ENCODE data around the gene CLIC5.

CLIC5 gene

DNA sequence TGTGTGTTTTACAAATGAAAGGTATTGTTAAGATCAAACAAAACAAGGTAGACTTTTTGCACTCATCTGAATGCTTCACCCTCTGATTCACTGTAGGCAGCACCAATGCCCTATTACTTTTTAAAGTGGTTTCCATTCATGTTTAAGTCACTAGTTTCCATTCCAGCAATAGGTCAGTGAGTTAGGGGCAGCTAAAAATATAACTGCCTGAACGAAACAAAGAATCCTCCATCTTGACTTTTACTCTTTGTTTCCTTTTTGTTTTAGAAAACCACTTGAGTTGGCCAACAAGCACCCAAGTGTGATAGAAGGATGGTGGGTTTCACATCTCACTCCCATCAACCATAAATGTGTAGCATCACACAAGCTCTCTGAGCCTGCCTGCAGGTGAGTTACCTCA lies 25.5 kb downstream of the CLIC5 start:
- FAIRE-seq, result no peak

DNA sequence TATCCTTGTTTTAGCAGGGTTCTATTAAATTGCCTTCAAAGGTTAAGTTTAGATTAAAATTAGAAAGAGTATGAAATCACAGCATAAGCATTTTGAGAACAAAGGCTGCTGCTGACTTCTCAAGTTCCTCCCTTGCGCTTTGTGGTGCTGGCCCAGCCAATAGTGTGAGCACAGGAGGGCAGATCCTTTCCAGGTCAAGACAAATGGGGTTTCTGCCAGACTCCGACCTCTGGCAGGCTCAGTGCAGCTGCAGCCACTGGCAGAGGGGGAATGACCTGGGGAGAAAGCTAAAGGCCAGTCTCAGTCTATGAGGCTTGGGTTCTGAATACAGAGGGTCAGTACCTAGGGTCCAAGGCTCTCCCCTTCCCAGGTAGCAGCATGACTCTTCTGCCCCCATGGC lies 27.0 kb downstream of the CLIC5 start:
- no peak for FAIRE-seq

DNA sequence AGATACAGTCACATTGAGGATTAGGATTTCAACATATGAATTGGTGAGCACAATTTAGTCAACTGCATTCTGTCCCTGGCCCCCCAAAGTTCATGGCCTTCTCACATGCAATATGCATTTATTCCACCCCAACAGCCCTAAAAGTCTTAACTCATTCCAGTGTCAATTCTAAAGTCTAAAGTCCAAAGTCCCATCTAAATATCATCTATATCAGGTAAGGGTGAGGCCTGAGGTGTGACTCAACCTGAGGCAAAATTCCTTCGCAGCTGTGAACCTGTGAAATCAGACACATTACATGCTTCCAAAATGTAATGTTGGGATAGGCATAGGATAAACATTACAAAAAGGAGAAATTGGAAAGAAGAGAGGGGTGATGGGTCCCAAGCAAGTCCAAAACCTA lies 27.8 kb downstream of the CLIC5 start:
- no peak for FAIRE-seq

DNA sequence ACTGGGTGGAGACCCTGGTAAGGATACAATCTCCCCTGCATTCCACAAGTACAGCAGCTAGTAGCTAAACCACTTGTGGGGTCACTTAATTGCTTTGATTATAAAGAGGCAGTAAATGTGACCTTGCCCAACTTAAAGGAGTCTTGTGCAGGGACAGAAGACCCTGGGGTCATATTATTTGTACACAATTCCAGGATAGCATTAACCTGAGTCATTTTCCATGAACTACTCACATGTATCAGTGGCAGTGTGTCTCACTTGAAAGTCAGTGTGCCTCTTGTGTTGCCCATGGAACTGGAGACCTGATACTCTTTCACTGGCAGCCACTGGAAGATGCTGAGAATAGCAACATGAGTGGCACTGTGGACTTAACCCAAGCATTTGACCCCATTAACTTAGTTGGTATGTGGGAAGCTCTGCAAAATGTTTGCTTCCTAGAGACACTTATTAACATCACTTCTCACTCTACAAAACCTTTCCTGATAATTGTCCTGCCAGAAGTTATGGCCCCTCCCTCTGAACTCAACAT lies 28.9 kb downstream of the CLIC5 start:
- no peak for FAIRE-seq

DNA sequence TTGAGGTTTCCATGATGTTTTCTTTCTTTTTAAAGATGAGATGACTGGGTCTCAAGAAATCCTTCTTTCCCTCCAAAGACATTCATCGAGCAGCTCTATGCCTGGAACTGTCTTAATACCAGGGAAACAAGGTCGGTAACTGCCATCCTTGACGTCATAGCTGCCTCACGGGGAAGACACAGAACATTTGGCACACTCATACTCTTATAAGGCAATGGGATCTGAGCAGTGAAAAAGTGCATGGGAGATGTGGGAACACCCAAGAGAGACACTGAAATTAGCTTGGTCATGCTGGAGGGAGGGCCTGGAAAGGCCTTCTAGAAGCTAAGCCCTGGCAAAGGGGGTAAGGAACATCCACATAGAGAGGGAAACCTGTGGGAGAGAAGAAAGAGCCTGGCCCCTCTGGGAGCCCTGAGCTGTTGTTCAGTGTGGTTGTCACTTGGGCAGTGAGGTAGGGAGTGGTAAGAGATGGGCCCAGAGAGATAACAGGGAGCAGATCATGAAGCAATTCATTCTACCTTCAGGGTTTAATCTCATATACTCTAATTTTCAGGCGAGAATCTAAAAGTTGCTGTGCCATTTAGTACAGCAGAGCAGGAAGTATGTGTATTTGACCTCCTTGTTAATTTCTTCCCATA lies 30.8 kb downstream of the CLIC5 start:
- no peak for FAIRE-seq

DNA sequence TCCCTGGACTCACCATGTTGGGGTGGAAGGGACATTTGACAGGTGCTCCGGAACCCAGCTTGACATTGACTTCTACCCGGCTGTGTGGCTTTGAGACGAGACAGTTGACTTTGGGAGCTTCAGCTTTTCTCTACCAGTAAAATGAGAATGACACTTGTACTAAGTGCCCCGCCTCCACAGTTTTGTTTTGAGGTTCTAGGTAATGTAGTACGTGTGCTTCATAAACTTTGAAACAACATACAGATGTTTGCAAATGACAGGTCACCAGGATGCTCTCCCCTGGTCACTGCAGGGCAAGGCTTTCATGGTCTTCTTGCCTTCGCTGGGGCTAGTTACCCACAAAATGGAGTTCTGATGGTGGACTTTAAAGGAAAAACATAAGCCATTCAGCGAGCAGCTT lies 31.3 kb downstream of the CLIC5 start:
- no peak for FAIRE-seq

DNA sequence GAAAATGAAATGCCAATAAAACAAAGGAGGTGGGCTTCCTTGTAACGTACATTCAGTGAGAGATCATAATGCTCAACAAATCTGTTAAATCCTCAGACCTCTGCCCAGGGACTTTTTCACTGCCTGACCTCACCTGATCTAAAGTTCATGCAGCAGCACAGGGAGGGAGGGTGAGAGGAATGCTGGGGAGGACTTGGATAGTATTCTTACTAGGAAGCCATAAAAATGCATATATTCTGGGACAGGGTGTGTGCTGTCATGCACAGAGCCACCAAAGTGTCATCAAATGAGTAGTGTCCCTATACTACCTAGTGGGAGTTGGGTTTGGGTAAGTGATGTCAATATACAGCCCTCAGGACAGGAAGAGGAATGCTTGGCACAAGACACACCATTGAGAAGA lies 32.6 kb downstream of the CLIC5 start:
- no peak for FAIRE-seq

DNA sequence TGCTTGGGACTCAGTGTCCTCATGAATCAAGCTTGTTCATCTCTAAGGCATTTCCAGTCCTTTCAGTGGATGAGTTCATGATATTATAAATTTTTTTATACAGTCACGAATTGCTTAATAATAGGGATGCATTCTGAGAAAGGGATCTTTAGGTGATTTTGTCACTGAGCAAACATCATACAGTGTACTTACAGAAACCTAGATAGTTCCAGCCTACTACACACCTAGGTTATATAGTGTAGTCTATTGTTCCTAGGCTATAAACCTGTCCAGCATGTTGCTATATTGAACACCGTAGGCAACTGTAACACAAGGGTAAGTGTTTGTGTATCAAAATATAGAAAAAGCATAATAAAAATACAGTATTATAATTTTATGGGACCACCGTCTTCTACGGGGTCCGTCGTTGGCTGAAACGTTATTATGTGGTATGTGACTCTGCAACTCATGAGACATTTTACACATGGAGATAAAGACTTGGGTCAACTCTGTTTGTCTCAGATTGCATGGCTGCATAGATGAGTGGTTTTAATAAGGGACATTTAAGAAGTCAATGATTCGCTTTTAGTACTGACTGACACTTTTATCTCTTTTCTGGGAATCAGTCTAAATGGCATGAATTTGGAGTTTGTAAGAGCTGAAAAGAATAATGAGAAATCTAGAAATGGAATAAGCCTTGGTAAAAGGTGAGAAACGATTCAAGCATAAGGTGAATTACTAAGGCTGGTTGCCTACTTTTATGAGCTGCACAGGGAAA lies 33.2 kb downstream of the CLIC5 start:
- FAIRE-seq, result no peak

DNA sequence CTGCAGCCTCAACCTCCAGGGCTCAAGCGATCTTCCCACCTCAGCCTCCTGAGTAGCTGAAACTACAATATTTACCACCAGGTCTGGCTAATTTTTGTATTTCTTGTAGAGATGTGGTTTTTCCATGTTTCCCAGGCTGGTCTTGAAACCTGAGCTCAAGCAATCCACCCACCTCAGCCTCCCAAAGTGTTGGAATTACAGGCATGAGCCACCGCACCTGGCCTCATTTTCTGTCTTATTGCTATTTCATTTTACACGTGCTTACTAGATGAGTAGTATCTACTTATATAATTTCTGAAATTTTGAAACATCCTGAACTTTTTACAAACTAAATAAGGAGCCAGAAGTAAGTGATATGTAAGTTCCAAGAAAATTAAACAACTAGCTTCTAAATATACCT lies 34.6 kb downstream of the CLIC5 start:
- FAIRE-seq, result no peak

DNA sequence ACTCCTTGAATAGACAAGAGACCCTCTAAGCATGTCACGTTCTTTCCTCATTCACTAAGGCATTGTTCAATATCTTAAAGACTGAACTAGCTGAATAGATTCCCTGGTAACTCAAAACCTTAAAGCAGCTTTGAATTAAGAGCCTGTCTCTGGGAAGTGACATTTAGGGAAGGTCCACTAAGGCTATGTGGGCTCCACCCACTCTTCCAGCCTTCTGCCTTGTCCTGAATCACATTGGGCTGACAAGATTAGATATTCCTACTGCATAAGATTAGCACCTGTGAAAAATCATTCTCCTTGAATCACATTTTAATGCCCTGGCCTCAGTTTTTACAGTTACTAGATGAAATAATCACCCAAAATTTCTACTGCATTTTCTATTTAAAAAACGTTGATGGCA lies 36.3 kb downstream of the CLIC5 start:
- FAIRE-seq, result no peak

DNA sequence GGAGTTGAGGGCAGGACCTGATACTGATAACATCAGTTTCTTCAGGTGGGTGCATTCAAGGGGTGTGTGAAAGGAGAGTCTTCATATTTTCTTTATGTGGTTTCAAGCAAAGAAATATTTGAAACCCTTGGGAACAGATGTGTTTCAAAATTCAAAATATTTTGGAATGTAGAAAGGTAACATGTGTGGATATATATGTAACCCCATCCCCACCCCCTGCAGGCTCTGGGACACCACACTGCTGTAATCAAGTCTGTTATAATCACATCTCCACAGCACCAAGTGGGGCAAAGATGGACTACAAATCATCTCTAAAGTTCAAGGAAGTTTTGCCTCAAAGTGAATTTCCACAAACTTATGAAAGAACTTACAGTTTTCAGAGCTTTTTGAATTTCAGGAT lies 41.1 kb downstream of the CLIC5 start:
- no peak for FAIRE-seq

DNA sequence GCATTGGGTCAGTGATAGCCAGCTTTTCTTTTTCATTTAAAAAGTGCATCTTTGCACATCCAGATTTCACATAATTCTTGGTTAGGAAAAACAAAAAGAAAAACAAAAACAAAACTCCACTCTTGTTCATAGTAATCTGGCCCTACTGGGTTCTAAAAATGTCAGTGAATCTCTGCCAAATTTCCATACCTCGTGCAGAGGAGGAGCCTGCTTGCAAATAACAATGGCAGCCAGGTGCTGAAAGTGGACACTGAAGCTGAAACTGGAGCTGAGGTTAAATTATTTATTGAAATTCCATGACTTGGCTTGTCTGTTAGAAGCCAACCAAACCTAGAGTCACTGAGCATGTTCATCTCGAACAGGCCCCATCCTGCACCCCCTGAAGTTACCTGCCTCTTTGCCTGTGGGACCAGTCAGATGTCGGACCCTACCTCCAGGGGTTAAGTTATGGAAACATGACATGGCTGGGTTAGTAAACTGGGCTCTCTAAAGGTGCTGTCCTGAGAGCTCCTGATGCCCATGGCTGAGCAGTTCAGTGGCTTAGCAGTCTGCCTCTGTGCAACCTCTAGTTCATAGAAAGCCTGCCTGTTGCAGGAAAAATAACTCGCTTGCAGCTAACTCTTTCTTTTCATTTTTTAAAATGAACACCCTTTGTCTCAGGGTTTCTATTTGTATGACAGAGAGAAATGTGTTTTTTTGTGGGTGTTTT lies 42.7 kb downstream of the CLIC5 start:
- FAIRE-seq, result no peak

DNA sequence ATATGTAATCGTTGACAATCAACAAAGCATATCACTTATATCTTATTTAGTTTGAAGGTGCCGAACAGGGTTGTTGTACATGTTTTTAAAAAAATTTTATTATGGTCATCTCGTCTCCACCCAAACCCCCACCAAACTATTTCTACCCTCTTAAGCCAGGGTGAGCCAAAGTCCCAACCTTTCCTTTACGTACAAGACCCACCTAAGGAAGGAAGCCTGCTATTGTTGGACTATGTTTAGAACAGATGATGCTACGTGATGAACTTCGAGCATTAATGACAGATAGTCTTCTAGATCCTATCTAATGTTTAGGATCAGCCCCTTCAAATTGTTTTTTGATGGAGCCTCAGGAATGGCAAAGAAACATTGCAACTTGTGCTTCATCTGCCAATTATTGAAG lies 44.4 kb downstream of the CLIC5 start:
- no peak for FAIRE-seq

DNA sequence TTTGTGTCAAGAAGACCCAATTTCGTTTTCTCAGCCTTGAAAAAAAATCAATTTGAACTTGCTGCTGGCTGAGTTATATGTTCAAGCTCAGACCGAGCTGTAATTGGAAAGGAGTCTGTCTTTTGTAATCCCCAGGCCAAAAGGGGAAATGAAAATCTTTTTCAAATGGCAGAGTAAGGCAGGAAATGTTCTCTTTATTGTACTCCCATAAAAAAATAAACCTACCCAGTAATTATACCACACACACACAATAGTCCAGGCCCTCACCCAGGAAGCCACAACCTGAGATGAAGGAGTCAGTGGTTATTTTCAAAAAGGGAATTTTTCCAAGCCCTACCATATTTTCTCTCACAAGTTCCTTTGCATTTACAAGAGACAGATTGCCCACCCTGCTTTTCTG lies 45.3 kb downstream of the CLIC5 start:
- no peak for FAIRE-seq

DNA sequence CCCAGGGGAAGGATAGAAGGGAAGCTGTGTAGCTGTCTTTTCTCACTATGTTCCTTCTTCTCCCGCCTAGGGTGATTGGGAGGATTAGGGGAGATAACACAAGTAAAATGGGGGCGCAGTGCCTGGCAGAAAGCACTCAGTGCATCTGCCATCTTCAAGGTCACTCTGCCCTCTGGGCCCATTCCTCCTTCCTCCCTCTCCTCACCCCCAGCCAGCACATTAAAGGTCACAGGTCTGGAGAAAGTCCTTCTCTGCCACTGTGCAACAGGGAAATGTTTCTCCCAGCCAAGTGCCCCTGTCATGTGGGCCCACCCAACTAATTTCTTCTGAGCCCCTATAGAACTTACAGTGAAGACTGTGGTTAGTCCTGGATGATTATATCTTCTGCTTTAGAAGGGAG lies 45.8 kb downstream of the CLIC5 start:
- no peak for FAIRE-seq

DNA sequence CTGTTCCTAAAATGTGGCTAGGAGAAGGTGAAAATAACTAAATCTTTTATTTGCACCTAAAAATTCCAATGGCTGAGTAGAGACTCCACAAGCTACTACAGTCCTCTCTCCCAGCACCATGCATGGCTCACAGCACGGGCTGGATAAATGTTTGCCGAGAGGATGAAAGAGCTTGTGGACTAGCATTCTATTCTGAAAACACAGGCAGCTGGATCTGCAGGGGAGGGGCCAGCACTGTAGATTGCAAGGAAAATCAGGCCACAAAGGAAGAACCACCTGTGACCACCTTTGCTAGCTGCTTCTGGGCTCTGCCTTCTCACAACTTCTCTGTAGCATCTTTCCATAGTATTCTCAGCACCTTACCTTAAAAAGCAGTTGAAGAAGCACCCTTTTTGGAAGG lies 46.6 kb downstream of the CLIC5 start:
- FAIRE-seq, result no peak

DNA sequence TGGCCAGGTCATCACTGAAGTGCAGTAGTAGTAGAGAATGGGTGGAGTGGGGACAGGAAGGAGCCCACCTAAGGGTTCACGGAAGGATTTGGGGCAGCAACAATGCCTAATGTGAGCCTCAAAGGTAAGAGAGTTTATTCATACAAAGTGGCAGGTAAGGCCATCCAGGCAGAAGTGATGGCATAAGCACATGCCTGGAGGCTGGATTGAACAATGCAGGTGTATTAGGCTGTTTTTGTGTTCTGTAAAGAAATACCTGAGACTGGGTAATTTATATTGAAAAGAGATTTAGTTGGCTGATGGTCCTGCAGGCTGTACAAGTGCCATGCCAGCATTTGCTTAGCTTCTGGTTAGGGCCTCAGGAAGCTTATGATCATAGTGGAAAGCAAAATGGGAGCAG lies 48.3 kb downstream of the CLIC5 start:
- no peak for FAIRE-seq

DNA sequence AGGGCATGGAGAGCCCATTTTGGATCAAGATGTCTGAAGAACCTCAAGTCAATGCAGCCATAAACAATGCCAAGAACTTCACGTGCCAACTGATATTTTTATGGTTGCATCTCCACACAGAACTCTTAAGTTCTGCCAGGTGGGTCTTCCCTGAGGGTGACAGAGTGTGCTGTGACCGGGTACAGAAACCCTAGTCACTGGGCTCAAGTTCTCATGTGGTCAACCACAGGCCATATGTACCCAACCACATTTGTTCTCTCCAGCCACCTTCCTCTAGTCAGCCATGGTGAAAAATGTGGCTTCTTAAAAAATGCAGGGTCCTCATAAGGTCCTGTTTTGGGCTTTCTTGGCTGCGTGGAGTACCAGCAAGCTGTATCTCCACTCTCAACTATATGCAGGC lies 48.9 kb downstream of the CLIC5 start:
- FAIRE-seq, result no peak

DNA sequence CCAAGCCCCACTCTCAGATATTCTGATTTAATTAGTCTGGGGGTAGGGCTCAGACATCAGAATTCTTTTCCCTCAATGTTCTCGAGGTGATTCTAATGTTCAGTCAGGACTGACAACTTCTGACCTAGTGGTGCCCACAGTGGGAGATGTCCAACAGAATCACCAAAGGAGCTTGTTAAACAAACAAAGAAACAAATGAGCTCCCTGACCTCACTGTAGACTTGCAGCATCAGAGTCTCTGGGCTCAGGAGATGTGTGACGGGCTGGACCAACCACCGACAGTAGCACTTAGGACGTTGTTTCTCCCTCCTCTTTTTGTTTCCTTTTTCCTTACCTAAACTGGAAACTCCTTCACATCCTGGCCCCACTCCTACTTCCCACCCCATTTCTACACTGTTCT lies 49.3 kb downstream of the CLIC5 start:
- FAIRE-seq, result no peak

DNA sequence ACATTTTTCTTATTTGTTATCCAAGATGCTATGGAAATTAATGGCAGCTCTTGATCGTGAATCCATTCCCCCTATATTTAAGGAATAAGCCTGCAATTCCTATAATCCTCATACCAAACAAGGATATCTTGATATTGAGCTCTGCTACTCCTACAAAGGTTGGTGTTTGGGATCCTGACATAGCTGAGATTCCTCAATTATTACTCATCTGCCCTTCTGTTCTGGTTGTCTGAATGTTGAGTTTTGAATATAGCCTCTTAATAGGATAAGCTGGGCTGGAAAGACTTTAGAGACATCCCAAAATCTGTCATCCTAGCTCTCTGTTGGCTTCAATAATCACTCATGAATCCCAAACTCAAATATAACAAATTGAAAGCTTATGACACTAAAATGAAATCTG lies 49.9 kb downstream of the CLIC5 start:
- no peak for FAIRE-seq

DNA sequence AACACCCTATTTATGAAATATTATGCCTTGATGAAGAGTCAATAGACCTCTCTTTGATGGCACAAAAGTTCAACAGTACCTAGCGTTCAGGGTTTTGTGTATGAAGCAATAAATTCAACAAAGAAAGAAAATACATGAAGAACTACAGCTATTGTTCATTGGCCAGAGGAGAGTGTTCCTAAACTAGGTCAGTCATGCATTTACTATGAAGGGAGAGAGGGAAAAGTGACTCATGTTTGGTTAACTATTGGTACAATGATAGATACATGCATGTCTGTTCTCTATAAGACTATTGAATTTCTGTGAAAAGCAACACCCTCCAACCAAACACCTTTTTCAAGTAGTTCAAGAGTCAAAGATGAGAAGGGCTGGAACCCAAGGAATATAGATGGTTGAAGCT lies 50.7 kb downstream of the CLIC5 start:
- FAIRE-seq, result no peak

DNA sequence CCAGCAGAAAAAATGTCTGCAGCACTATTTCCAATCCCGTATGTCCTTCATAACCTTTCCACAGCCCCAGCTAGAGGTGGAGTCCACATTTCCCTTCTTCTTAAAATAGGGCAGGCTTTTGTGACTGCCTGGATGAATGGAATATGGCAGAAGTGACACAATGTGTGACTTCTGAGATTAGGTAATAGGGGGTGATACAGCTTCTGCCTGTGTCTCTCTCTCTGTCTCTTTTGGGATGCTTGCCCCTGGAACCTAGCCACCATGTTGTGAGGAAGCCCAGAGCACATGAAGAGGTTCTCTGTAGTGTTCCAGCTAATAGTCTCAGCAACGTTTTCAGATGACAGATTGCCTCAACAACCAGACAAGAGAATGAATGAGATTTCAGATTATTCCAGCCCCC lies 51.4 kb downstream of the CLIC5 start:
- FAIRE-seq, result no peak

DNA sequence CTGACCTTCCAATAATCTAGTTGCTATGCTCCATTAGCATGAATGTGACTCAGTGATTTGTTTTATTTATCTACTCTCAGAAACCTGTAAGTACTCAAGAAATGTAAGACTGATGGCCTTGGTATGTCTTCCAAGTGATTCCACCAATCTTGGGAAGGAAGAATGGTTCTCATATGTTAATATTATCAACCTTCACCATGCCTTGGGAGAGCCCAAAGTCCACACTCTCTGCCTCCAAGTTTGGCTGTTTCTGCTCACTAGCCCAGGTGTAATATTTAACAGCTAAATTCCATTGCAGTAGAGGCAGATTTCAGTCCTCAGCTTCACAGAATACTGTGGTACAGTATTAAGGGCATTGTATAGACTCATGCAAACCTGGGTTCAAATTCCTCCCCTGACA lies 51.8 kb downstream of the CLIC5 start:
- FAIRE-seq, result no peak

DNA sequence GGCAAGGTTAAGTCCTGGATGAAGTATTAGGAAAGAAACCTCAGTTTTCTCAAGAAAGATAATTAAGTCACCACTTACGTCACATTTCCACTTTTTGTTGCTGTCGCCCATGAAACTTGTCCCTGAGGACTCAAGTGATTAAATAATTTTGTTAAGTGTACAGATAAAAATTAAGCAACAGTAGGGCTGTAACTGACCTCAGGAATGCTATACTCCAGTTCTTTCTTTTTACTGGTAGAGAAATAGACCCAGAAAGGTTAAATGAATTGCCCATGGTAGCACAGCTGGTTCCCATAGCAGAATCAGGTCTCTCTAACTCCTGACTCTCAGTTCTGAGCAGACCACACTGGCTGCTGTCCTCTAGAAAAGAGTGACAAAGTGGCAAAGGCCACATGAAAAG lies 54.5 kb downstream of the CLIC5 start:
- FAIRE-seq, result no peak

Measured in G401.6 (cell line).